A172 (cell line): ENCODE measurements around the gene PRPF40B. TPM values are rescaled to one million over a fixed set of nuclear protein-coding genes. Genes with fewer than 3 reads are reported as not detected.

Experiments
- DNase-seq: peaks from one replicate; pipeline ENCODE4 v3.0.0-alpha.2; 2015; ENCODE audit warnings: low spot score
- total RNA-seq: library from RNA; depleted of rRNA; stranded (reverse); fragments of >200 nt; shearing (Covaris generic); gene quantifications from 2 replicates; pipeline ENCODE4 v1.2.3, GENCODE V29; 2014

Gene PRPF40B
- total RNA-seq, 1 experiment from 2014 or later = 9.1 TPM

- DNase-seq = no peak
Measured at GRCh38 chr12:49635656-49636055, 12.3 kb downstream of the PRPF40B start.

GRCh38 chr12:49636574-49636973 lies 13.2 kb downstream of the PRPF40B start:
- no peak for DNase-seq

DNA sequence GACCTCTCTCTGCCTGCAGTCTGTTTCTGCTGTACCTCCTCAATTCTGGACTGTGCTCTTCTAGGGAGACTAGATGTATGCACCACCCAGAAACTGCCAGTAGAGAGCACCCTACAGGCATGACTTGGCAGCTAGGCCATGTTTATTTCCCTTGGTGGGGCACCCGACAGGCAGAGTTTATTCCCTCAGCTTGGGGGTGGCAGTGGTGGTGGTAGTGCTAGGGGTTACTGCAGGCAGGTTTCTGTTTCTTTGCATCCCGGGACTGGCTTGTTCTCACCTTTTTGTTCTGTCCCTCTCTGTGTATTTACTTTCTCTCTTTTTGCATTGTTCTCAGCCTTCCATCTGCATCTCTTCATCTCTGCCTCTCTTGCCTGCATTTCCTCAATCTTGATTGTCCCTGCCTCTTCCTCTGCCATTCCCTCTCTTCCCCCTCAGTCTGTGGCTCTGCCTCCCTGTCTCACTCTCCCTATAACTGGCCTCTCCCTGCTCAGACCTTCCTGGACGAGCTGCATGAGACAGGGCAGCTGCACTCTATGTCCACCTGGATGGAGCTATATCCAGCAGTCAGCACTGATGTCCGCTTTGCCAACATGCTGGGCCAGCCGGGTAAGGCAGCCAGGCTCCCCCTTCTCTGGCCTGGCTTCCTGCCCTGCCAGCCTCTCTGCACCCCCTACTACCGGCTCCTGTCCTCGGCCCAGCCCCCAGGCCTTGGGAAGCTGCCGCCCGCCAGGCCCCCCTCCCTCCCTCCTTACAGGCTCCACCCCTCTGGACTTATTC lies 13.8 kb downstream of the PRPF40B start:
- DNase-seq = peak; percentile 66

DNA sequence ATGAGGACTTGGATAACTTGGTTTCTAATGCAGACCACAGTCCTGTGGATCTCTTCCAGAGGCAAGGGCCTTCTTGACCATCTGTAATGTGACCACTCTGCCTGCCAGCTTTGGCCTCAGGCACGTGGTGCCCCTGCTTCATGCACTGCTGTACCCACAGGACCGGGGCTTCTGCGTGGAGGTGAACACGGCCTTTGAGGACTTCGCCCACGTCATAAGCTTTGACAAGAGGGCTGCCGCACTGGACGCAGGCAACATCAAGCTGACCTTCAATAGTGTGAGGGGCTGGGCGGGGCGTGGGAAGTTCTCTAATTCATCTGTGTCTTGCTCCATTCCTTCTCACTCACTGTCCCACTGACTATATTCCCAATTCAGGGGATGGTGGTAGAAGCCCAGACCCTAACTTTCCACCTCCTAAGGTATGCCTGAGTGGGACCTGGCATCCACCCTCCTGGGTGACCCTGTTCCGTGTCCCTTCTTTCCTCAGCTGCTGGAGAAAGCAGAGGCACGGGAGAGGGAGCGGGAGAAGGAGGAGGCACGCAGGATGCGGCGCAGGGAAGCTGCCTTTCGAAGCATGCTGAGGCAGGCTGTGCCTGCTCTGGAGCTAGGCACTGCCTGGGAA lies 18.5 kb downstream of the PRPF40B start:
- DNase-seq = no peak

DNA sequence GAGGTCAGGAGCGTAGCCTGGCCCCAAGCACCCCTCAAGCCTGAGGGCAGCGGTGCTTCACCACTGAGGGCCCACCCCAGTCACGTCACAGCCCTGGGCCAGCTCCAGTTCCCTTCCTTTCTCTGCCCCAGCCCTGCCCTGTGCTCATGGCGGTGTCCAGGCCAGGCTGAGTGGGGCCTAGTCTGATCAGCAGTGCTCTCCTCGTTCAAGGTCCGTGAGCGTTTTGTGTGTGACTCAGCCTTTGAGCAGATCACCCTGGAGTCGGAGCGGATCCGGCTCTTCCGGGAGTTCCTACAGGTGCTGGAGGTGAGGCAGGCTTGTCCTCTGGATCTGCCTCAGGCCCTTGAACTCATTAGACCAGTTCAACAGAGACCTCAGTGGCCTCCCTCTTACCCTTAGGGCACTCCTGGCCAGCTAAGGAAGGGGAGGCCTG lies 19.0 kb downstream of the PRPF40B start:
- no peak for DNase-seq

- no peak for DNase-seq
Measured at GRCh38 chr12:49643135-49643534, 19.8 kb downstream of the PRPF40B start.

DNA sequence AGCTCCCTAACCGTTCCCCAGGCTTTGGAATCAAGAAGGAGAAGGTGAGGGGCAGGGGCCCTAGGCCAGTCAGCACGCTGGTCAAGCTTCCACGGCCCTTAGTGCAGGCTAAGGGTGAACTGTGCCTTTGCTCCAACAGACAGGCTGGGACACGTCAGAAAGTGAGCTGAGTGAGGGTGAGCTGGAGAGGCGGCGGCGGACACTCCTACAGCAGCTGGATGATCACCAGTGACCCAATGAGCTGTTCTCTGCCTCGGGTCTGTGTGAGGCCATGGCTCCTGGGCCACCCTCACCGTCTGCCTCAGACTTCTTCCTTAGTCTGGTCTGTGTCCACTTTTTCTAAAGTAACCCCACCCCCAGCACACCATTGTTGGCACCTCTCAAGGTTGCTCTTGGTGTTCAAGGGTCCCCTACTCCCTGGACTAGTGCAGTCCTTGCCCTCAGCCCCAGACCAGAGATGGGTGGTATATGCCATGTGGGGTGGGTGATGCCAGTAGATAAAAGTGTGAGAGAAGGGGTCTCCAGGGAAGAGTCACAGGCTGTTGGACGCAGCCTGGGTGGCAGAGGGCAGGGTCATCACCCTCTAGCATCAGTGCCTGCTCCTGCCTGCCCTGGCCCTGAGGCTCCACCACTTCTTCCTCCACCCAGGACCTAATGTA lies 20.7 kb downstream of the PRPF40B start:
- no peak for DNase-seq

- peak; percentile 71 for DNase-seq
Measured at GRCh38 chr12:49644620-49644994, 21.2 kb downstream of the PRPF40B start.

GRCh38 chr12:49645146-49646039 lies 22.0 kb downstream of the PRPF40B start:
- no peak for DNase-seq

- DNase-seq = no peak
Measured at GRCh38 chr12:49646331-49646830, 23.0 kb downstream of the PRPF40B start.

GRCh38 chr12:49646871-49647654 lies 23.7 kb downstream of the PRPF40B start:
- no peak for DNase-seq

- DNase-seq = no peak
Measured at GRCh38 chr12:49647827-49648711, 24.7 kb downstream of the PRPF40B start.

GRCh38 chr12:49648712-49649003 lies 25.3 kb downstream of the PRPF40B start:
- DNase-seq = no peak

- no peak for DNase-seq
Measured at GRCh38 chr12:49649445-49649844, 26.1 kb downstream of the PRPF40B start.

GRCh38 chr12:49649892-49650291 lies 26.5 kb downstream of the PRPF40B start:
- DNase-seq = no peak

GRCh38 chr12:49651855-49652254 lies 28.5 kb downstream of the PRPF40B start:
- no peak for DNase-seq

DNA sequence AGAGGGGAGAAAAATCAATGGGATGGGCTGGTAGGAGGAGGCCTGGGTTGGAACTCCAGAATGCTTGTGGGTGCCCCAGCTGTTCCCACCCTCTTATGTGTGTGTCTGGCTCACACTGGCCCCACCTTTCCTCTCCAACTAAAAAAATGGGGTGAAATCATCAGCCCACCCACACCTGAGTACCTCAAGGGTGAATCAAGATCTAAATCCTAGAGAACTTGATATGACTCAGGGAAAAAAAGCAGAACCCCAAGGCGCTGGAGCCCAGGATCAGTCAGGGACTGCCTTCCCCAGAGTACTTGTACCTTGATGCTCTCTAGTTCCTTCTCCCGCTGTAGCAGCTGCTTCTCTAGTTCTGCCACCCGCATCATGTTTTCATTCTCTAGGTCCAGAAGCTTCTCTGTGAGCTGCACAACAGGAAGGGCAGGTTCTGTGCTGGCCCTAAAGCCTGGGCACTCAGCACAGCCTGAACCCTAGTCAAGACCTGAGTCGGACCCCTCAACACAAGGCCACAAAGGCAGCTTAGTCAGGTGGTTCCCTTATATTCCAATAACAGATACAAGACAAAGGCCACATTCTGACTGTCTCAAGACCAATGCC lies 29.7 kb downstream of the PRPF40B start:
- DNase-seq = no peak

- DNase-seq = no peak
Measured at GRCh38 chr12:49654715-49655114, 31.4 kb downstream of the PRPF40B start.

DNA sequence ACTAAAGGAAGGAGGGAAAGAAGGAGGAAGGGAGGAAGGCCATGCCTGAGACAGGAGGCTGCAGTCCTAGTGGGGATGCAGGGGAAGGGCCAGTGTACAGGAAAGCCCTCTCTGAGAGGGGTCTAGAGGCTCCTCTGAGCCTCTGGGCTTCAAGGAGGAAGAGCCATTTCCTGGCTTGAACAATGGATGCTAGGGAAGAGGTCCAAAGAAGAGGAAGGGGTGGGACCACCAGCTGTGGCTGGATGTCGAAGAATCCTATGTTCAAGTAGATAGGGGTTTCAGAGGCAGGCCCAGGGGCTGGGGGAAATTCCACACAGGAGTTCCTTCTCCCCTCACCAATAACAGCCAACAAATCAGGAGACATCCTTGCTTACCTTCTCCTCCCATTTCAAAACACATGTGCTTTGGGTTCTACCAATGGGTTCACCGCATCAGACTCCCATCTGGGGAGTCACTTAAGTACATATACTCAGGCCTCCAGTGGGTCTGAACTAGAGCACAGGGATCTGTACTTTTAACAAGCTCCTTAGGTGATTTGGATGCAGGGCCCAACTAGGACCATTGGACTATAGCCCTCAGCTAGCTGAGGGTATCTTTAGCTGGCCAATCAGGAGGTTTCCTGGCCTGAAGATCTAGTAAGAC lies 32.4 kb downstream of the PRPF40B start:
- no peak for DNase-seq
